GM19372 (cell line): ENCODE results near the gene TRAM2.

Source experiments
- ATAC-seq: cut with Tn5 transposase; IDR thresholded peaks from one replicate; pipeline ENCODE4 v1.9.1; 2021; ENCODE audit warnings: mild to moderate bottlenecking, low read depth, moderate library complexity; ENCODE audit not compliant: unreplicated experiment

The TRAM2 gene

GRCh38 chr6:52595000-52595795 is 18.3 kb upstream of the TRAM2 start:
- peak; percentile 21 for ATAC-seq

- no peak for ATAC-seq
Observed at GRCh38 chr6:52594221-52594620, 17.4 kb upstream of the TRAM2 start.

- ATAC-seq: no peak
Observed at GRCh38 chr6:52591832-52592231, 15.0 kb upstream of the TRAM2 start.

- no peak for ATAC-seq
Observed at GRCh38 chr6:52590152-52590891, 13.5 kb upstream of the TRAM2 start.

GRCh38 chr6:52588710-52589091 is 11.8 kb upstream of the TRAM2 start:
- ATAC-seq: no peak

- ATAC-seq: no peak
Observed at GRCh38 chr6:52588087-52588709, 11.3 kb upstream of the TRAM2 start.

- no peak for ATAC-seq
Observed at GRCh38 chr6:52587001-52587400, 10.1 kb upstream of the TRAM2 start.

GRCh38 chr6:52584203-52584602 is 7.3 kb upstream of the TRAM2 start:
- ATAC-seq: no peak

- ATAC-seq: no peak
Observed at GRCh38 chr6:52582996-52583395, 6.1 kb upstream of the TRAM2 start.

GRCh38 chr6:52582446-52582845 is 5.6 kb upstream of the TRAM2 start:
- no peak for ATAC-seq

GRCh38 chr6:52580905-52581304 is 4.0 kb upstream of the TRAM2 start:
- ATAC-seq: no peak

- ATAC-seq: no peak
Observed at GRCh38 chr6:52579006-52579660, 2.3 kb upstream of the TRAM2 start.

GRCh38 chr6:52577778-52578463 is 1.1 kb upstream of the TRAM2 start:
- ATAC-seq: no peak

GRCh38 chr6:52576392-52577021 is 353 bp downstream of the TRAM2 start:
- peak; percentile 51 for ATAC-seq

GRCh38 chr6:52576054-52576391 is 837 bp downstream of the TRAM2 start:
- ATAC-seq: no peak

- no peak for ATAC-seq
Observed at GRCh38 chr6:52575502-52575892, 1.4 kb downstream of the TRAM2 start.

GRCh38 chr6:52574709-52575501 is 2.0 kb downstream of the TRAM2 start:
- peak; percentile 47 for ATAC-seq

- ATAC-seq: no peak
Observed at GRCh38 chr6:52573295-52573694, 3.6 kb downstream of the TRAM2 start.

- no peak for ATAC-seq
Observed at GRCh38 chr6:52572536-52572935, 4.3 kb downstream of the TRAM2 start.
